Measurements from ENCODE around the gene NXPE4.

GRCh38 chr11:114559425-114560310, 35.9 kb downstream of the NXPE4 start, which contains the start of gene NXPE1:
- TF ChIP-seq CTCF (IDR thresholded peaks at IDR 0.05; ENCODE audit: insufficient read depth, low read length, poor library complexity, severe bottlenecking), result no peak
- no peak for TF ChIP-seq EZH2phosphoT487 (conservative IDR thresholded peaks at IDR 0.05; ENCODE audit: low read length)
